GM18502 (cell line): Measurements from ENCODE around the gene PSMA7.
"Not testable (repeated sequence)": the region's sequence is repeated elsewhere in the genome, so short reads cannot be mapped to it uniquely, and the experiment has no call there.

Experiments
- ATAC-seq: cut with Tn5 transposase; IDR thresholded peaks from one replicate; pipeline ENCODE4 v1.9.1; 2021; ENCODE audit warnings: mild to moderate bottlenecking; ENCODE audit not compliant: unreplicated experiment, poor library complexity

Gene PSMA7

DNA sequence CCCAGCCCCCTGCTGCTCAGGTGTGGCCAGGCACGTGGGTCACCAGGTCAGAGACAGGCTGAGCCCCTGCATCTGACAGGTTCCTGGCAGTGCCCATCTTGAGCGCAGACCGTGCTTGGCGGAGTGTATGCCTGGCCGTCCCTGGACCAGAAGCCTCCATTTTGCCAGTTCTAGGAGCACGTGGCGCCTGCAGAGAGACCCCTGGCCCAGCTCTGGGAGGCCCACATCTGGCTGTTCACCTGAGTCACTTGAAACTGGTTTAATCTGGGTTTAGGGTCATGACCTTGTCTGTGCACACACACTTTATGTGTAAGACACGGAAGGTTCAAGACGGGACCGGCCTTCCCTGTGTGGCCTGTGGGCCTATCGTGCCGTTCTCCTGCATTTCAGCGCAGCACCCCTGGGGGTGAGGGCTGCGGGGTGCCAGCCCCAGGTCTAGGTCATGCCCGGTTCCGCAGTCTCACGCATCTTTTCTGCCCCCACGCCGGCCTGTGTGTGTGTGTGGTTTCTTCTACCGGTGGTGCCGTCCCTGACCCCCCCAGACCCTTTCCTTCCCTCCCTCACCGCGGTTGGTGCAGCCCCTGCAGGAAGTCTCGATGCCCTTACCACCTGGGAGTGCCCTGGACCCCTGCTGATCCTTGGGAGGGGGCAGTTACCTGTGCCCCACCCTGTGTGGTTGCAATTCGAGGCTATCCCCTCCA lies 14.3 kb upstream of the PSMA7 start:
- ATAC-seq, result no peak

DNA sequence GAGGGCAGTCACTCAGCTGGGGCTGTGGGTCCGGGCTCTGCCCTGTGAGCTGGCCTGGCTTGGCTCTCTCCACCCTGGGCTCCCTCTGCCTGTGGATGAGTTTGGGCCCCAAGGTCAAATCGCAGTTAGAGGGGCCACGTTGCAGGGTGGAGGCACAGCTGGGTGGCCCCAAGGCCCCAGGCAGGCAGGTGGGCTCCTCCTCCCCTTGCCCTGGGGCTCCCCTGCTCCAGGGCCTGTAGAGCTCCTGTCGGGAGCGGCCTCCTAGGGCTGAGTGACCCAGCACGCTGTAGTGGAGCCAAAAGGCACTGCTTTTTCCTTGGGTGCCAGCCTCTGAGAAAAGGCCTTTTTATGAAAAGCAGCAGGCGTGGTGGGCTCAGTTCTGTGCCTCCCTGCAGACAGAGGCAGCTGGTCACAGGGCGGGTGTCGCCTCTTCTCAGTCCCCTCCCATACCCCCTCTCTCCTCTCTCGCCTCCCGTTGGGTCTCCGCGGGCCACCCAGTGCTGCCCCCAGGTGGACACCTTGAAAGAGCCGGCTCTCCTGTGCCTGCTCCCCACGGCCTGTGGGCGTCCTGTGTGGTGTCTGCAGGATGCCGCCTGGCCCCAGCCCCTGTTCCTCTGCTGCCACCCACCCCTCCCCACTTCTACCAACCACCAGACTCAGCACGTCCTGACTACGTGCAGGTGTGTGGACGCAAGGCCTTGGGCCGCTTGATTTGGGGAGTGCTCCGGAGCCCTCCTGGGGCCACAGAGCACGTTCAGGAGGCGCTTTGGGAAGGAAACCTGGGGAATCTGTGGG lies 13.6 kb upstream of the PSMA7 start:
- no peak for ATAC-seq

DNA sequence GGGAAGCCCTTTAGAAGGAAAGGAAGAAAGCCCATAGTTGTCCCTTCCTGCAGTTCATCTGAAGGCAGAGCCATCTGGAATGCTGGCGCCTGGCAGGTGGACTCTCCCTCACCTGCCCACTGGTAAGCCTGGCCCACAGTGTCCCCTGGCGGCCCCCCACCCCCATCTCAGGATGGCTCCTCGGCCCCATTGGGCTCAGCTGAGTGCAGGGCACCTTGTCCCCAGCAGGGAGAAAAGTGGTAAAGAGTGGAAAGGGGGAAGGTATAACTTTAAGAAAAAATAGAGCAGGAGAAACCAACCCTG lies 13.0 kb upstream of the PSMA7 start:
- no peak for ATAC-seq

DNA sequence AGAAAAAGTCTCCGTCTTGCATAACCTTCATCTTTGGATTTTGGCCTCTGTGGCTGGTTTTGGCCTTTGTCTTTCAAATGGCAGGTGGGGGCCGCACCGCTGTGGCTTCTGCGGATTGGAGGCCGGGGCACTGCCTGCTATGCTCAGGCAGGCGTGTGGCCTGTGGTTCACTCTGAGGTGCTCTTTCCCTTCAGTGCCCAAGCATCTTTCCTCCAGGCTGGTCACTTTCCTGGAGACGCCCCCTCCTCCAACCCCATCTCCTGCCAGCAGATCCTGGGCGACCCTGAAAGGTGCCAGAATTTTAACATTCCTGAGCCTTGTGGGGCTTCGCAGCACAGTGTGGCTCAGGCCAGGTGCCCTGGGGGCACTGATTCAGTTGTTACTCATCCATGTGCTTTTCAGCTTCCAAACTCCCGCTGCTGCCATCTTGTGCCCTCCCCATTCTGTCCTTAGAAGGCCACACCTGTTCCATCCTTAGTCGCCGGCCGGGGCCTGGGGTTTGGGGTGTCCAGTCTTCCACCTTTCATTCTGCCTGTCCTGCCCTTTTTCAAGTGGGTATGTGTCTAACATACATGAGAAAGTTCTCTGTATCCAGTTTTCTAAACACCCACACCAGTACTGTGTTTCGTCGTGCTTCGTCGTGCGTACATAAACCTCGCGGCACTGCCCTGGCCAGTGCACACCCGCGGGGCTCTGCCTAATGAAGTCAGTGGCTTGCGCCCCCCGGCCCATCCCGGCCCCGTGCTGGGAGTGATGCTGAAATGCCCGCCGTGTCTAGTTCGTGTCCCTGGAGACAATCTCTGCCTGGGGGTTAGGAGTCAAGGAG lies 12.4 kb upstream of the PSMA7 start:
- ATAC-seq, result no peak

DNA sequence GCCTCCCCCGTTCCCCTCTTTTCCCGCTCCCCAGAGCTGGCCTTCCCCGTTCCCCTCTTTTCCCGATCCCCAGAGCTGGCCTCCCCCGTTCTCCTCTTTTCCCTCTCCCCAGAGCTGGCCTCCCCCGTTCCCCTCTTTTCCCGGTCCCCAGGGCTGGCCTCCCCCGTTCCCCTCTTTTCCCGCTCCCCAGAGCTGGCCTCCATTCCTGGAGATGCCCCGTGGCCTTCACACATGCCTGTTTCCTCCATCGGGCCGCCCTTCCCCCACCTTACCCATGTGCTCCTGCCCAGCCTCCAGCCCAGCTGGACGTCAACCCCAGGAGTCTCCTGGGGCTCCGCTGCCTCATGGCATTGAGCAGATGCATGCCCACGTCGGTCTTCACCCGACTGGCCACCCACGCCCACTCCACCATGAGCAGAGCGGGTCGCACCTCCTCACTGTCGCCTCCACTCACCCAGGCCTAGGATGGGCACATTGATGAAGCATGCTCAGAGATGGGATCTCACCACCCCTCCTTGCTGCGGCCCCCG lies 8.7 kb upstream of the PSMA7 start:
- no peak for ATAC-seq

DNA sequence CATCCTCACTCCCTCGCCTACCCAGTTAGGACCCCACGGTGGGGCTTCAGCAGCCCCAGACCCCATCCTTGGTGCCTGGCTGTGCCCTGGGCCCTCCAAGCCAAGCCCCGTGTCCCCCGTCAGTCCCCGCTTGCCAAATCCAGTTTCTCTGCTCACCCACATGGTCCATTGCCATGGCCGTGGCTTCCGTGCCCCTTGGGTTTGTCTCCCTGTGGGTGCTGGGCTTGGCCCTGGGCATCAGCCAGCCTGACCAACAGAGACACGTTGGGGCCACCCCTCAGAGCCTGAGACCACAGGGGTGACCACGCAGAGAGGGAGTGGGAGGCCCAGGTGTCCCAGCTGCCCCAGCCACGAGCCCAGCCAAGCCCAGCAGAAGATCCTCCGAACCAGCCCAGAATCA lies 8.0 kb upstream of the PSMA7 start:
- no peak for ATAC-seq

DNA sequence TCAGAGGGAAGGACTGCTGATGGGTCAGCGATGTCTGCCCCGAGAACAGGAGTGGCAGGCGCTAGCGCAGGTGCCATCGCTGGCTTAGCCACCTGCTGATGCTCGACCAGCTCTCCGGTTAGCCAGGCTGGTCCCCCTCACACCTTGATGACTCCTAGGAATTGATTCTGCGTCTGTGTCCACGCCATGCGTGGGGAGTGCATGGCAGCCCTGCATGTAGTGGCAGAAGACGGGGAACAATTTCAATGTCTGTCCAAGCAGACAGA lies 7.0 kb upstream of the PSMA7 start:
- no peak for ATAC-seq

DNA sequence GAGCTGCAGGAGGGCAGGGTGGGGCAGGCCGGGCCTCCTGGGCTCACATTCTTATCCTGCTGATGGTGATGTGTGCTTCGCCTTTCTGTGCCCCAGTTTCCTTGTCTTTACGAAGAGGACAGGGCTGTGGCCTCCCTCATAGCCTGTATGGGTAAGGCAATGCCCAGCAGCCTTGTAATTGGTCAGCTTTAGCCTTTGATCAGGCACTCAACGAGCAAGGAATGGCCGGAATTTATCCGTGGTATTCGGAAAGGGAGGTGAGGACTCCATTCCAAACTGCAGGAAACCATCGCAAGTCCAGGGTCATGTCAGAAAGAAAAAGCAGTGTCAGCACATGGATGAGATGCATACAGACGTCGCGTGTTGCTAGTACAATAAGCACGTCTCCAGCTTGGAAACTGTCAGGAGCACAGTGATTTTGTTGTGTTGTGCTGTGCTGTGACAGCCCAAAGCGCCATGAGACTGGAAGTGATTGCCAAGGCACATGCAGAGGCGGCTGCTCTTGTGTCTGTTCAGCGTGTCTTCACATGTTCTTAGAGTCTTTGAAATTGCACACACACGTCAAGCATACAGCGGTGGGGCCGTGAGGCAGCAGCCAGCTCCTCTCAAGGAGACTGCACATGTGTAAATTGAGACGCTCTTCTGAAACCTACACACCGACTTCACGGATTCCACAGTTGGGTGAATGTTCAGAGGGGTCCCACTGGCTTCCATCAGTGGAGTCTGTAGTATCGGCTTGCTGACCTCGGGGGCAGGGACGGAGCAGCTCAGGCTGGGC lies 6.5 kb upstream of the PSMA7 start:
- ATAC-seq, result no peak

DNA sequence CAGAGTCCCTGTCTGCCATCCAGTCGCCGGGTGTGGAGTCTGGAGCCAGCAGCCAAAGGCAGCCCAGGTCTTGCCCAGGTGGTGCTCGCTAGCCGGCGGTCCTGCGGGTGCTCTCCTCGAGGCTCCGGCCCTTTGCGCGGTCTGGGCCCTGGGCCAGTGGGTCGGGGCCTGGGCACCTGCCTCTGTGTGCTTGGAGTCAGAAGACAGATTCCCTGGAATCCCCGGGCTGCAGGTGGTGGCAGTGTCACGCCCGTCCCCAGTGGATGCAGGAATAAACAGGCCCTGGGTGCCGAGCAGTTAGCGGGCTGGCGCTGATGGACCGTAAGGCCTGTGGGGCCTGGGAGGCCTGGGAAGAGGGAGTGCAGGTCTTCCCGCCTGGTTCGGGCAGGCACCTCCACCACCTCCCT lies 5.7 kb upstream of the PSMA7 start:
- ATAC-seq, result no peak

DNA sequence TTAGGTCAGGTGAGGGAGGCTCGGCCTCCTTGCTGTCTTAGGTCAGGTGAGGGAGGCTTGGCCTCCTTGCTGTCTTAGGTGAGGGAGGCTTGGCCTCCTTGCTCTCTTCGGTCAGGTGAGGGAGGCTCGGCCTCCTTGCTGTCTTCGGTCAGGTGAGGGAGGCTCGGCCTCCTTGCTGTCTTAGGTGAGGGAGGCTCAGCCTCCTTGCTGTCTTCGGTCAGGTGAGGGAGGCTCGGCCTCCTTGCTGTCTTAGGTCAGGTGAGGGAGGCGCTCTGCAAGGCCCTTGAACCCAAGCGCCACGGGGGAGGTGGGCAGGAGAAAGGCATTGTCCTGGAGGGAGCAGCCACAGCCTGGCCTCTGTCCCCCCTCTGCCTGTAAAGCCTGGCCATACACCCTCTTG lies 5.2 kb upstream of the PSMA7 start:
- ATAC-seq, result not testable (repeated sequence)

DNA sequence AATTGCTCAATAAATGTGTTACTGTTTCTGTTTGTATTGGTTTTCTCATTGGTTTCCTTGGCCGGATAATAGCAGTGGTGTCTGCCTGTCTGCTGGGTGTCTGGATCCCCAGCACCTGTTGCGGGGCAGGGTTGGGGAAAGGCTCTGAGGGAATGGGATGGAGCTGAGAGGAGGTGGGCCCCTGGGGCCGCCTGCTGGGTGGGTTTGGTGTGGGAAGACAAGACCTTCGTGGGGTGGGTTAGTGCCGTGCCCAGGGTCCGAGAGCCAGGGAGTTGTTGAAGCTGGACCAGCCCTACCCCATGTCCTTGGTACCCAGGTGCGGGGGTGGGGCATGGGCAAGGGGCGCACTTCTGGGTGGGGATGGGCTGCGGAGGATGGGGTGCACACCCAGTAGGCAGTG lies 4.3 kb upstream of the PSMA7 start:
- no peak for ATAC-seq

DNA sequence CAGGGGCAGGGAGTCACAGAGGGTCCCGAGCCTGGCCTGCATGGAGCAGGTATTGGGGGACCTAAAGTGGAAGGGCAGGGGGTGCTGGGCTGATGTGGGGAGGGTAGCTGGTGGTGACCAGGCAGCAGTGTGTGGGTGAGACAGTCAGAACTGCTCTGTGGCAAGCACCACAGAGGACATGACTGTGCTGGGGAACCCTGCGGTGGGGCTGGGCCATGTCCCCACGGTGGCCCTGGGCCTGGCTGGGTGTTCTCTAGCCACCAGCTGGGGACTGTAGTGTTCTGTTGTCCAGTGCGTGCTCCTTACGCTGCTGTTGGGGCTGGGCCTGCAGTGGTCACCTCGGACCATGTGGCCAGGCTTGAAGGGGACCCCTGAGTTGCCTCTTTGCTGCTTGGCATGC lies 3.9 kb upstream of the PSMA7 start:
- no peak for ATAC-seq

DNA sequence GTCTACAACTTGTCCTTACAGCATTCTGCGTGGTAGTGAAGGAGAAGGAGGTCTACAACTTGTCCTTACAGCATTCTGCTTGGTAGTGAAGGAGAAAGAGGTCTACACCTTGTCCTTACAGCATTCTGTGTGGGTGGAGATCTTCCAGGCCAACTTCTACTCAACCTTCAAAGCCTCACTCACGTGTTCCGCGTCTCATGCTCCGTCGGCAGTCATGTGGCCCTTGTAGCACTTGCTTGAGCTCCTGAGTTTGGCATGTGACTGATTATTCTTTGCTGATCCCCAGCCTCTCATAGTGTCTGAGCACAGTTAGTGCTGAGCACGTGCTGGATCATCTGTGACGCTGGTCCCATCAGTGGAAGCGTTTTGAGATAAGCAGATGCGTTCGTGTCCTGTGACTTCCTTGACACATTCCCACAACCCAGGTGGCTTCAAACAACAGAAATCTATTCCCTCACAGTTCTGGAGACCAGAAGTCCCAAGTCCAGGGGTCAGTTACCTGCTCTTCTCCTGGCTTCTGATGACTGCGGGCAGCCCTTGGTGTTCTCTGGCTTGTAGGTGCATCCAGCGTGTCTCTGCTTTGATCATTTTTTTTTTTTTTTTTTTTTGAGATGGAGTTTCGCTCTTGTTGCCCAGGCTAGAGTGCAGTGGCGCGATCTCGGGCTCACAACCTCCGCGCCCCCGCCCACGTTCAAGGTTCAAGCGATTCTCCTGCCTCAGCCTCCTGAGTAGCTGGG lies 3.0 kb upstream of the PSMA7 start:
- no peak for ATAC-seq

DNA sequence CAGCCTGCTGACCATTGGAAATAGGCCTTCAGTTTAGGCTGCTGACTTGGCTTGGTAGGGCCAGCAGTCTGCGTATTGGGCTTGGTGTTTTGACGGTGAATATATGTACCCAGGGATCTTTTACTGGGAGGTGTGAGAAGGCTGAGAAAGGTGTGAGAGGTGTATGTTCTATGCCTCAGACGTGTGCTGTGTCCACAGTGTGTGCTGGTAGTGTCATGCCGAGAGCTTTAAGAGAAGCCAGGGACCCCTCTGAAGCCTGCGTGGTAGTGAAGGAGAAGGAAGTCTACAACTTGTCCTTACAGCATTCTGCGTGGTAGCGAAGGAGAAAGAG lies 2.5 kb upstream of the PSMA7 start:
- ATAC-seq, result no peak

DNA sequence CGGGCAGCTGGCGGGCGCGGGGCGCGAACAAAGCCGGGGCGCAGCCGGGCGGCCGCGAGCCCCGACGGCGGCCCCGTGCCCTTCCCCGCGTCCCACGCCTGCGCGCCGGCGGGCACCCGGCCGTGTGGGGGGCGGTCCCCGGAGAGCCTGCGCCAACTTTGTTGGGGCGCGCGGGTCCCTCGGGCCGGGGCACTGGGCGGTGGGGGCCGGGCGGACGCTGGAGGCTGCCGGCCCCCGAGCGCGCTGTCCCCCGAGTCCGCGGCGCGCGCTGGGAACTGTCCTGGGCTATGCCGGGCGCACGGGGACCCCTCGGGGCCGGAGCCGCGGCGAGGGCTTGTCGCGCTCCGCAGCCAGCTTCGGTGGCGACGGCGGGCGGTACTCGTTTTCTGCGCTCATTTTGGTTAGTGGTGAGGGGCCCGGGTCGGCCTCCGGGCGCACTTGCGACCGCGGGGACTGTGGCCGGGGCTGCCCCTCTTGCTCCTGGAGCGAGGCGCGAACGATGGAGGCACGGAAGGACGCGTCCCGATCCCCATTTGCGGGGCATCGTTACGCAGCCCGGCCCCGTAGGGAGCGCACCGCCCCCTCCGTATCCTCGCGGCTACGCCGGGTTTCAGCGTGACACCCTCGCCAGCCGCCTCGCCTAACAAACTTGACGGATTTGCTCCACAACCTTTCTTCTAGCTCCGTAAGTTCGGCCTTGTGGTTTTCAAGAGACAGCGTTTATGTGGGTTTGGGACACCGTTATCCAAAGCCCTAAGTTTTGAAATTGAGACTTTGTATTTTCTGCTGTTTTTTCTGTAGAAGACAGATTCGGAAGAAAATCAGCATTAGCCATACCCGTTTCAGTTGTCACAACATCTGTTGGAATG lies 997 bp upstream of the PSMA7 start:
- ATAC-seq, result peak; percentile 33

DNA sequence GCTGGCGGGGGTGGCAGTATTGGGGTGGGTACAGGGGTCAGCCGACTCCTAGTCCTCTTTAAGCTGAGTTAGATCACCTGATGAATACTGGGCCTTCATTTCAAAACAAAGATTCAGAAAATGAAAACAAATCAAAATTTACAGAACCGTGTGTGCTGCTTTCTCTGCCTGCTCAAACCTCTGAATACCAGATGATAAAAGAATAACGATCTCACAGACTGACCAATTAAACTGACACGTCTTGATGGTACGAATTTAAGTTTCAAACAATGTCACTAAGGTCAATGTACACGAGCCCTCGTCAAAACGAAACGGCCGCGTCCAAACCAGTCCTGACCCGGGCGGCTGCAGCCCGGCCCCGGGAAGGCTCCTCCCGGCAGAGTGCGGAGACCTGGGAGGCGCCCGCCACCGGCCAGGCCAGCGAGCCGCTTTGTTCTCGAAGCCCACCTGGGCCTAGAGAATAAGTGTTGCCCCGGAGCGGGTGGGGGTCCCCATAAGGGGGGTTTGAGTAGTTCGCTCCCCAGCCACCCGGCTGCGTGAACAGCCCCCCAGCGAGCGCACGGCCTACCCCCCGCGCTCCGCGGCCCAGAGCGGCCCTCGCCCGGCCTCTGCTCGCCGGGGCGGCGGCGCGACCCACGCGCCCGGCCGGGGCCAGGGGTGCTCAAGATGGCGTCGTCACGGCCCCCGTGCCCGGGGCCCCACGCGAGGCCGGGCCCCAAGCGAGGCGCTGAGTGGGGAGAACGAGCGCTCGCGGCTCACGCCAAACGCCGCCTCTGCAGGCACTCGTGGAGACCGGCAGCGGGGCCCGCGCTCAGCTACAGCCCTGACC lies 728 bp downstream of the PSMA7 start:
- ATAC-seq, result peak; percentile 22

DNA sequence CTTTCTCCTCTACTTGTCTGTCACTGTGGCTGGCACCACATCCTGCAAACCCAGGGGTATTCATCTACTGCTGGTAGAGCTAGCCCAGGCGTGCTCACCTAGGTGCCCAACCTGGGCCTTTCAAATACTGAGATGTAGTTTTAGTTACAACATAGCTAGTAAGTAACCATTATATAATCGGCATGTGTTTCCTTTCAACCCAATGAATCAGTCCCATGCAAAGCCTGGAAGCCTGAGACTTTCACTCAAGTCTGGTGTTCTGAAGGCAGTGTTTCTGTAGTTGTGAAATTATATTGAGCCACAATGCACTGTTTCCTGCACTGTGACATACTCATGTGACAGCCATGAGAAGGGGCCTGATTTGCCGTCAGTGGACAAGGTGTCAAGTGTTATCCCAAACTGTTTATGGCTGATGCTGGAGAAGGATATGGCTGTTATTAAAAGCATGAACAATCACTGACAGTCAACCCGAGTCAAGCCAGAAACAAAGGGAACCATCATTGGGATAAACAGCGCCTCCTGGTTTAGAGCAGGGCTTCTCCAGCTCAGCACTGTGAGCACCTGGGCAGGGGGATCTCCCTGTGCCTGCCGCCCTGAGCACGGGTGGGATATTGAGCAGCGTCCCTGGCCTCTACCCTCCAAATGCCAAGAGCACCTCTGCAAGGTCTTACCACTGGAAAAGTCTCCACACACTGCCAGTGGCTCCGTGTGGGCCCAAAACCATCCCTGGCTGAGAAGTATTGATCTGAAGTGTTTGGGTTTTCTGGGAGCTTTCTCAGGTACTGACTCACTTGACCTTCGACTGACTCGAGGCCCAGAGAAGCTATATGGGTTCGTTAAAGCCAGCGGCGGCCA lies 1.6 kb downstream of the PSMA7 start:
- no peak for ATAC-seq

DNA sequence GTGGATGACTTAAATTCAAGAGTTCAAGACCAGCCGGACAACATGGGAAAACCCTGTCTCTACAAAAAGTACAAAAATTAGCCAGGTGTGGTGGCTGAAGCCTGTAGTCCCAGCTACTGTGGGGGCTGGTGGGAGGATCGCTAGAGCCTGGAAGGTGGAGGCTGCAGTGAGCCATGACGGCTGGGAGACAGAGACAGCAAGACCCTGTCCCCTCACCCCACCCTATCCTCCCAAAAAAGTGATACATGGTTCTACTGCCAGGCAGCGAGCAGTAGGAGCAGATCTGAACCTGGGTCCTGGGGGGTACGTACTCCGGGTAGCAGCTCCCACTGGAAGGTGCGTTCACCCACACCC lies 2.2 kb downstream of the PSMA7 start:
- no peak for ATAC-seq
